ENCODE measurements around the gene ANKRD11.

ANKRD11 gene

DNA sequence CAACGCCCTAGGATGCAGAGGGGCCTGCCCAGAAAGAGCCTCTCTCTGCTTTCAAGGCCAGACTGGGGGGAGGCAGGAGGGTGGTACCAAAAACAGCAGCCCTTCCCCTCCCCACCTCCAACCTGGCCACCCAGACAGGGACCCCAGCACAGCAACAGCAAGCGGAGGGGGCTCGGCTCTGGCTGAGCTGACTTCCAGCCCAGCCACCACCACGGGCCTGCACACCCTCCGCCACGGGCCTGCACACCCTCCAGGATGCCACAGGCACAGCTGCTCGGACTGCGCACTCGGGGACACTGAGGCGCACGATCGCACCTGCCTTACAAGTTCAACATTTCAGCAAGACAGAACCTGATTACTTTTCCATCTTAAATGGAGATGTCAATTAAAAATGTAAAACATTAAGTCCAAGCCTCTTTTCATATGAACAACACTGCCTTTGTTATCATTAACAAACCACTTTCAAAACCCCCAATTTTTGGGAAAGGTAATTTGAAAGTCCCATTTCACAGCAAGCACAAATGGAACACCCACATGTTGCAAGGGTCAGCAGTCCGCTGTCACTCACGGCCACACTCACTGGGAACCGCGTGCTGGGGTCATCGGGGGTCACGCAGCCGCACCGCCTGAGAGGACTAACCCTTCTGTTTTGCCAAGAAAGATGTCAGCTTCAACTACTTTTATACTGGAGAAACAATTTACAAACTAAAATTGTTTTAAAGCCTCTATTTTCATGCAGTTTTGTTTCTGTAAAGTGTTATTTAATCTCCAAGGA, 76.4 kb downstream of the ANKRD11 start:
- Histone ChIP-seq H3K36me3 (ENCODE audit: control insufficient read depth, low read length) (peaks cover 23% of the 10 kb centered on the region), H3K4me2 (ENCODE audit: low read length) (no peak overlapping the region), H4K20me1 (ENCODE audit: control insufficient read depth, insufficient read depth, low read depth, low read length) (peaks cover 58% of the 10 kb centered on the region), H3K27ac (ENCODE audit: low read depth, low read length) (no peak overlapping the region), H3K4me1 (ENCODE audit: control insufficient read depth, low read length) (peaks cover 33% of the 10 kb centered on the region), H3K9me3 (ENCODE audit: control insufficient read depth, insufficient read depth, low read length) (no peaks in the 10 kb centered on the region), H3K27me3 (ENCODE audit: control insufficient read depth, low read length) (no peaks in the 10 kb centered on the region), H3F3A (ENCODE audit: control insufficient read depth, insufficient read depth) (no peaks in the 10 kb centered on the region), H3K9me2 (replicated peaks; ENCODE audit: control insufficient read depth, low read length) (no peaks in the 10 kb centered on the region), H3K79me2 (ENCODE audit: control insufficient read depth, low read length) (peaks cover 100% of the 10 kb centered on the region), H3K4me3 (ENCODE audit: low read length) (no peak overlapping the region)
- TF ChIP-seq EZH2phosphoT487 (IDR thresholded peaks at IDR 0.05; ENCODE audit: borderline replicate concordance, low read length) = no peak

DNA sequence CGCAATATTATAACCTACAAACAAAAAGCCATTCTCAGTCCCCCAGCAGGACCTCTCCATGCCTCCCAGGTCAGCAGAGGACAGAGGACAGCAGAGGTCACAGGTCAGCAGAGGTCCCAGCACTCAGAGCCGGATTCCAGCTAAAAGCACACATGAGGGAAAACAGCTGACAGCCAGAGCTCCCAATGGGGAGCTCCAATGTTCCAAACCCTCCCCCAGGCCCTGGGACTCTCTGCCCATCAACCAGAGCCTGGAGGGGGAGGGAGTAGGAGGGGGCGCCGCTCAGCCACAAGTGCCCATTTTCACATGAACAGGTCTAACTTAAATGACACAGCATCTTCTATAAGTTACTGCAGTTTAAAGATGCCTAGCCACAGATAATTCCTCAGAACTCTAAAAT, 77.5 kb downstream of the ANKRD11 start:
- no peaks in the 10 kb centered on the region for H3K9me2 ChIP-seq (replicated peaks; ENCODE audit: control insufficient read depth, low read length)
- H3K79me2 ChIP-seq (ENCODE audit: control insufficient read depth, low read length) = peaks cover 100% of the 10 kb centered on the region
- peaks cover 16% of the 10 kb centered on the region for H3K36me3 ChIP-seq (ENCODE audit: control insufficient read depth, low read length)
- no peak overlapping the region for H3K4me3 ChIP-seq (ENCODE audit: low read length)
- peaks cover 57% of the 10 kb centered on the region for H4K20me1 ChIP-seq (ENCODE audit: control insufficient read depth, insufficient read depth, low read depth, low read length)
- H3F3A ChIP-seq (ENCODE audit: control insufficient read depth, insufficient read depth) = no peaks in the 10 kb centered on the region
- H3K9me3 ChIP-seq (ENCODE audit: control insufficient read depth, insufficient read depth, low read length) = no peaks in the 10 kb centered on the region
- no peaks in the 10 kb centered on the region for H3K27me3 ChIP-seq (ENCODE audit: control insufficient read depth, low read length)
- TF ChIP-seq, protein P1, sequence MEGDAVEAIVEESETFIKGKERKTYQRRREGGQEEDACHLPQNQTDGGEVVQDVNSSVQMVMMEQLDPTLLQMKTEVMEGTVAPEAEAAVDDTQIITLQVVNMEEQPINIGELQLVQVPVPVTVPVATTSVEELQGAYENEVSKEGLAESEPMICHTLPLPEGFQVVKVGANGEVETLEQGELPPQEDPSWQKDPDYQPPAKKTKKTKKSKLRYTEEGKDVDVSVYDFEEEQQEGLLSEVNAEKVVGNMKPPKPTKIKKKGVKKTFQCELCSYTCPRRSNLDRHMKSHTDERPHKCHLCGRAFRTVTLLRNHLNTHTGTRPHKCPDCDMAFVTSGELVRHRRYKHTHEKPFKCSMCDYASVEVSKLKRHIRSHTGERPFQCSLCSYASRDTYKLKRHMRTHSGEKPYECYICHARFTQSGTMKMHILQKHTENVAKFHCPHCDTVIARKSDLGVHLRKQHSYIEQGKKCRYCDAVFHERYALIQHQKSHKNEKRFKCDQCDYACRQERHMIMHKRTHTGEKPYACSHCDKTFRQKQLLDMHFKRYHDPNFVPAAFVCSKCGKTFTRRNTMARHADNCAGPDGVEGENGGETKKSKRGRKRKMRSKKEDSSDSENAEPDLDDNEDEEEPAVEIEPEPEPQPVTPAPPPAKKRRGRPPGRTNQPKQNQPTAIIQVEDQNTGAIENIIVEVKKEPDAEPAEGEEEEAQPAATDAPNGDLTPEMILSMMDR (IDR thresholded peaks at IDR 0.05; ENCODE audit: low read depth, low read length, poor library complexity, severe bottlenecking) = no peak
- TF ChIP-seq EZH2phosphoT487 (IDR thresholded peaks at IDR 0.05; ENCODE audit: borderline replicate concordance, low read length) = no peak
- no peak overlapping the region for H3K4me2 ChIP-seq (ENCODE audit: low read length)
- peaks cover 45% of the 10 kb centered on the region for H3K4me1 ChIP-seq (ENCODE audit: control insufficient read depth, low read length)
- no peak overlapping the region for H3K27ac ChIP-seq (ENCODE audit: low read depth, low read length)

DNA sequence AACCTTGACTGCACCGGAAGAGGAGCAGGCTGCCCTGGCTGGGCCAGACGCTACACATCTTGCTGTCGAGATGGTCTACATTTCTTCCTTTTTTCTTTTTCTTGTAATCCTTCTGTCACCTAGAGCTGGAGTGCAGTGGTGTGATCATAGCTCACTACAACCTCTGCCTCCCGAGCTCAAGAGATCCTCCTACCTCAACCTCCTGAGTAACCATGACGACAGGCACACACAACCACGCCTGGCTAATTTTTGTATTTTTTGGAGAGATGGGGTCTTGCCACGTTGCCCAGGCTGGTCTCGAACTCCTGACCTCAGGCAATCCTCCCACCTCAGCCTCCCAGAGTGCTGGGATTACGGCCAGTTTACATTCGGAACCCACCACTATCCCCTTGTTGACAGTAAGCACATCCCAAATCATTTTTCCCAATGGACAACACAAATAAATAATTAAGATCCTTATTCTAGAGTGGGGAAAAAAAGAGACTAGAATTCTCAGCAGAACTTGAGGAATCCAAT, 79.0 kb downstream of the ANKRD11 start:
- Histone ChIP-seq H3F3A (ENCODE audit: control insufficient read depth, insufficient read depth) (no peaks in the 10 kb centered on the region), H3K9me3 (ENCODE audit: control insufficient read depth, insufficient read depth, low read length) (no peaks in the 10 kb centered on the region), H3K79me2 (ENCODE audit: control insufficient read depth, low read length) (peaks cover 100% of the 10 kb centered on the region), H3K36me3 (ENCODE audit: control insufficient read depth, low read length) (peaks cover 7% of the 10 kb centered on the region), H3K9me2 (replicated peaks; ENCODE audit: control insufficient read depth, low read length) (no peaks in the 10 kb centered on the region), H3K4me3 (ENCODE audit: low read length) (no peak overlapping the region), H3K4me2 (ENCODE audit: low read length) (no peak overlapping the region), H3K27me3 (ENCODE audit: control insufficient read depth, low read length) (no peaks in the 10 kb centered on the region), H4K20me1 (ENCODE audit: control insufficient read depth, insufficient read depth, low read depth, low read length) (peaks cover 59% of the 10 kb centered on the region), H3K4me1 (ENCODE audit: control insufficient read depth, low read length) (peaks cover 51% of the 10 kb centered on the region), H3K27ac (ENCODE audit: low read depth, low read length) (no peak overlapping the region)
- TF ChIP-seq EZH2phosphoT487 (IDR thresholded peaks at IDR 0.05; ENCODE audit: borderline replicate concordance, low read length) = no peak
- TF ChIP-seq, protein P1 (IDR thresholded peaks at IDR 0.05; ENCODE audit: low read depth, low read length, poor library complexity, severe bottlenecking) = no peak

DNA sequence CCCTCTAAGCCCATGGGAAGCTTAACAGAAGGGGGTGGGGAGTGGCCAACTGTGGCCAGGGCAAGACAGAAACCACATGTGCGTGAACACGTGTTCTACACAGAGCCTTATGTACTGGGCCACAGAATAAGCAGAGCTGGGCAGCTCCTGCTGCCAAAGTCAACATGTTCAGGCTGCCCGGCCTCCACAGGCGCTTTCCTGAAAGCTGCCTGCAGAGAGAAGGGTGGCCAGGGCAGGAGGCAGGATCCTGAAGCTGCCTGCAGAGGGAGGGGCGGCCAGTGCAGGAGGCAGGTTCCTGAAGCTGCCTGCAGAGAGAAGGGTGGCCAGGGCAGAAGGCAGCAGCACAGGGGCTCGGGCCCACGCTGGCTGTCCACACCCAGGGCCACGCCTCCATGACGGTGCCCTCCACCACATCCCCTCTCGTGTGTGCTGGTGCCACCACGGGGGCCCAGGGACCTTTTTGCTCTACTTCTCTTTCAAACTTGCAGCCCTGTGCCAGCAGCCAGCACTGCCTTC, 79.5 kb downstream of the ANKRD11 start:
- H3K36me3 ChIP-seq (ENCODE audit: control insufficient read depth, low read length) = peaks cover 4% of the 10 kb centered on the region
- no peaks in the 10 kb centered on the region for H3K9me2 ChIP-seq (replicated peaks; ENCODE audit: control insufficient read depth, low read length)
- peaks cover 60% of the 10 kb centered on the region for H4K20me1 ChIP-seq (ENCODE audit: control insufficient read depth, insufficient read depth, low read depth, low read length)
- peaks cover 51% of the 10 kb centered on the region for H3K4me1 ChIP-seq (ENCODE audit: control insufficient read depth, low read length)
- TF ChIP-seq, protein P1 (IDR thresholded peaks at IDR 0.05; ENCODE audit: low read depth, low read length, poor library complexity, severe bottlenecking) = no peak
- no peak for TF ChIP-seq EZH2phosphoT487 (IDR thresholded peaks at IDR 0.05; ENCODE audit: borderline replicate concordance, low read length)
- no peak overlapping the region for H3K4me2 ChIP-seq (ENCODE audit: low read length)
- peaks cover 100% of the 10 kb centered on the region for H3K79me2 ChIP-seq (ENCODE audit: control insufficient read depth, low read length)
- H3K4me3 ChIP-seq (ENCODE audit: low read length) = no peak overlapping the region
- no peaks in the 10 kb centered on the region for H3K9me3 ChIP-seq (ENCODE audit: control insufficient read depth, insufficient read depth, low read length)
- no peaks in the 10 kb centered on the region for H3K27me3 ChIP-seq (ENCODE audit: control insufficient read depth, low read length)
- H3K27ac ChIP-seq (ENCODE audit: low read depth, low read length) = no peak overlapping the region
- no peaks in the 10 kb centered on the region for H3F3A ChIP-seq (ENCODE audit: control insufficient read depth, insufficient read depth)

Measured in DOHH2 (cell line).